Measurements from ENCODE around the gene ZNF837. TPM values are rescaled to one million over a fixed set of nuclear protein-coding genes. Genes with fewer than 3 reads are reported as not detected.
"Not testable (repeated sequence)": the region's sequence is repeated elsewhere in the genome, so short reads cannot be mapped to it uniquely, and the experiment has no call there.

Gene ZNF837
- polyA plus RNA-seq, 1 donor (not counting 4 experiments of a cell fraction or from before 2014, with no cell fraction given) = 0.29 TPM

DNA sequence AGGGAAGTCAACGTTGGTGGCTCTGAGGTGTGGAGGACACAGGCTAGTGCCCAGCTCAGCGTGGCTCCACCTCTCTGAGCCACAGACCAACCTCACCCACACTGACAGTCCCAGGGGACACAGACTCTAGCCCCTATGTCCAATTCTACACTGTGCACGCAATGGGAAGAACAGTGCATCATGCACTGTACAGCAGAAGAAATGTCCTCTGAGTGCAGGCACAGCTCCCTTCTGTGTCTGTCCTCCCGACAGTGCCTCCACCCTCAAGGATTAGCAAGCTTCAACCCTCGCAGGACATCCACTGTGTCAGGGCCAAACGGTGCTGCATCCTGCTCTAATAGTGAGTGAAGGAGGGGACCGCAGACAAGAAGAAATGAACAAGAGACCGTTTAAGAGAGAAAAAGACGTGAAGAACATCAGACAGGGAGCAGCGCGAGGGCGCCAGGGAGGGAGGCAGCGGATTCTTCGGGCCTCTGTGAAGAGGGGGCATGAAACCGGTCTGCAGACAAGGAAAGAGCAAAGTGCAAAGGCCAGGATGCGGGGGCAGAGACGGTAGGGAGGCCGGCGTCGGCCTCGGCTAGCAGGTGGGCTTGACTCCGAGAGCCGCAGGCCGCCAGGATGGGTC is 681 bp downstream of the ZNF837 start:
- H2AFZ ChIP-seq (ENCODE audit: control insufficient read depth, low read length) = peak overlapping the region; percentile 95
- H3K9me3 ChIP-seq (ENCODE audit: control insufficient read depth, low read depth, low read length) = no peaks in the 10 kb centered on the region
- no peaks in the 10 kb centered on the region for H3K27me3 ChIP-seq (ENCODE audit: control insufficient read depth, extremely low read depth, insufficient read depth, low read length)
- dilution Hi-C loops (cut with MboI; ENCODE audit: extremely low pct_ligation_motif_present, low sequenced_read_pairs) = no loop called here
- H4K20me1 ChIP-seq (ENCODE audit: control insufficient read depth, extremely low read depth, insufficient read depth, low read length) = no peaks in the 10 kb centered on the region
- peak overlapping the region; percentile 94 for H3K4me2 ChIP-seq (ENCODE audit: control insufficient read depth, extremely low read depth, insufficient read depth, low read depth, low read length)
- peak overlapping the region; percentile 75 for H3K9ac ChIP-seq (ENCODE audit: control insufficient read depth, extremely low read depth, insufficient read depth, low read length)
- peaks cover 13% of the 10 kb centered on the region for H3K4me1 ChIP-seq (ENCODE audit: control insufficient read depth, extremely low read depth, insufficient read depth, low read length)
- TF ChIP-seq, protein P1, sequence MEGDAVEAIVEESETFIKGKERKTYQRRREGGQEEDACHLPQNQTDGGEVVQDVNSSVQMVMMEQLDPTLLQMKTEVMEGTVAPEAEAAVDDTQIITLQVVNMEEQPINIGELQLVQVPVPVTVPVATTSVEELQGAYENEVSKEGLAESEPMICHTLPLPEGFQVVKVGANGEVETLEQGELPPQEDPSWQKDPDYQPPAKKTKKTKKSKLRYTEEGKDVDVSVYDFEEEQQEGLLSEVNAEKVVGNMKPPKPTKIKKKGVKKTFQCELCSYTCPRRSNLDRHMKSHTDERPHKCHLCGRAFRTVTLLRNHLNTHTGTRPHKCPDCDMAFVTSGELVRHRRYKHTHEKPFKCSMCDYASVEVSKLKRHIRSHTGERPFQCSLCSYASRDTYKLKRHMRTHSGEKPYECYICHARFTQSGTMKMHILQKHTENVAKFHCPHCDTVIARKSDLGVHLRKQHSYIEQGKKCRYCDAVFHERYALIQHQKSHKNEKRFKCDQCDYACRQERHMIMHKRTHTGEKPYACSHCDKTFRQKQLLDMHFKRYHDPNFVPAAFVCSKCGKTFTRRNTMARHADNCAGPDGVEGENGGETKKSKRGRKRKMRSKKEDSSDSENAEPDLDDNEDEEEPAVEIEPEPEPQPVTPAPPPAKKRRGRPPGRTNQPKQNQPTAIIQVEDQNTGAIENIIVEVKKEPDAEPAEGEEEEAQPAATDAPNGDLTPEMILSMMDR (optimal IDR thresholded peaks at IDR 0.05 in 1 of 3, IDR thresholded peaks at IDR 0.05 in 1 of 3, conservative IDR thresholded peaks at IDR 0.05 in 1 of 3; ENCODE audit: extremely low read depth in 1 of 3, insufficient read depth in 2 of 3, low read length in 3 of 3) = no peak
- TF ChIP-seq EZH2 (IDR thresholded peaks at IDR 0.05; ENCODE audit: low read length) = no peak
- peaks cover 13% of the 10 kb centered on the region for H3K79me2 ChIP-seq (ENCODE audit: control insufficient read depth, insufficient read depth, low read length)
- H3K4me3 ChIP-seq (ENCODE audit: control insufficient read depth in 2 of 3, extremely low read depth in 1 of 3, insufficient read depth in 2 of 3, low read depth in 1 of 3, low read length in 3 of 3) = peak overlapping the region; percentile 72 to 79 (median 73)
- DNase-seq (ENCODE audit: low read depth, low spot score) (no peak), FAIRE-seq (no peak)
- peak overlapping the region; percentile 72 for H3K27ac ChIP-seq (ENCODE audit: control insufficient read depth, insufficient read depth, low read length)
- H3K36me3 ChIP-seq (ENCODE audit: control insufficient read depth in 2 of 2, extremely low read depth in 1 of 2, insufficient read depth in 2 of 2, low read length in 2 of 2) = no peaks in the 10 kb centered on the region
- H3K9me1 ChIP-seq (ENCODE audit: control insufficient read depth, extremely low read depth, insufficient read depth, low read length) = no peaks in the 10 kb centered on the region

DNA sequence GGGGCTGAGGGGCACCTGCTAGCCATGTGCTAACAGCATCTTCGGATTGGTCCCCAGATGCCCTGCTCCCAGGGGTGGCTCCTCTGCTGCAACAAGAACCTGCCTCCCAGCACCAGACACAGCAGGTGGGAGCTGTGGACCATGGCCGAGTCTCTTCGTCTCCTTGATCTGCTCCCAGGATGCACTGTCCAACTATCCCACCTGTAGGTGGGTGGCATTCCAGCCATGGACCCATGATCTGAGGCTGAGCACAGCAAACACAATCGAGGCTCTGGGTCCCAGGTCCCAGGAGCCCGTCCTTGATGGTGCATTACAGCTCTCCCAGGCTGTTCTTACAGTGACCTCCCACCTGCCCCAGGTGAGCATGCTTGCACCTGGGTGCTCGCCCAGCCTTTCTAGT is 1.6 kb downstream of the ZNF837 start:
- Histone ChIP-seq H3K79me2 (ENCODE audit: control insufficient read depth, insufficient read depth, low read length) (peaks cover 13% of the 10 kb centered on the region), H4K20me1 (ENCODE audit: control insufficient read depth, extremely low read depth, insufficient read depth, low read length) (no peaks in the 10 kb centered on the region), H2AFZ (ENCODE audit: control insufficient read depth, low read length) (no peak overlapping the region), H3K27ac (ENCODE audit: control insufficient read depth, insufficient read depth, low read length) (no peak overlapping the region), H3K4me3 (ENCODE audit: control insufficient read depth in 2 of 3, extremely low read depth in 1 of 3, insufficient read depth in 2 of 3, low read depth in 1 of 3, low read length in 3 of 3) (no peak overlapping the region), H3K4me2 (ENCODE audit: control insufficient read depth, extremely low read depth, insufficient read depth, low read depth, low read length) (peak overlapping the region; percentile 94), H3K27me3 (ENCODE audit: control insufficient read depth, extremely low read depth, insufficient read depth, low read length) (no peaks in the 10 kb centered on the region), H3K4me1 (ENCODE audit: control insufficient read depth, extremely low read depth, insufficient read depth, low read length) (peaks cover 13% of the 10 kb centered on the region), H3K9me1 (ENCODE audit: control insufficient read depth, extremely low read depth, insufficient read depth, low read length) (no peaks in the 10 kb centered on the region), H3K9ac (ENCODE audit: control insufficient read depth, extremely low read depth, insufficient read depth, low read length) (no peak overlapping the region), H3K36me3 (ENCODE audit: control insufficient read depth in 2 of 2, extremely low read depth in 1 of 2, insufficient read depth in 2 of 2, low read length in 2 of 2) (no peaks in the 10 kb centered on the region), H3K9me3 (ENCODE audit: control insufficient read depth, low read depth, low read length) (no peaks in the 10 kb centered on the region)
- no peak for TF ChIP-seq EZH2 (IDR thresholded peaks at IDR 0.05; ENCODE audit: low read length)
- TF ChIP-seq, protein P1 (optimal IDR thresholded peaks at IDR 0.05 in 1 of 3, IDR thresholded peaks at IDR 0.05 in 1 of 3, conservative IDR thresholded peaks at IDR 0.05 in 1 of 3; ENCODE audit: extremely low read depth in 1 of 3, insufficient read depth in 2 of 3, low read length in 3 of 3) = no peak
- DNase-seq (ENCODE audit: low read depth, low spot score) (no peak), FAIRE-seq (no peak)
- dilution Hi-C loops (cut with MboI; ENCODE audit: extremely low pct_ligation_motif_present, low sequenced_read_pairs) = no loop called here

DNA sequence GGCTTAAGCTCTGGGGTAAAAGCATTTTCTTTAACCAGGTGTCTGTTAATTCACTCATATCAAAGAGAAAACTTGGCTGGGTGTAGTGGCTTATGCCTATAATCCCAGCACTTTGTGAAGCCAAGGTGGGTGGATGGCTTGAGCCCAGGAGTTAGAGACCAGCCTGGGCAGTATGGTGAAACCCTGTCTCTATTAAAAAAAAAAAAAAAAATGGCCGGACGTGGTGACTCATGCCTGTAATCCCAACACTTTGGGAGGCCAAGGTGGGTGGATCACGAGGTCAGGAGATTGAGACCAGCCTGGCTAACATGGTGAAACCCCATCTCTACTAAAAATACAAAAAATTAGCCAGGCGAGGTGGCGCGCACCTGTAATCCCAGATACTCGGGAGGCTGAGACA is 4.1 kb downstream of the ZNF837 start:
- H2AFZ ChIP-seq (ENCODE audit: control insufficient read depth, low read length); FAIRE-seq; H3K27me3 ChIP-seq (ENCODE audit: control insufficient read depth, extremely low read depth, insufficient read depth, low read length); H3K9me1 ChIP-seq (ENCODE audit: control insufficient read depth, extremely low read depth, insufficient read depth, low read length); H4K20me1 ChIP-seq (ENCODE audit: control insufficient read depth, extremely low read depth, insufficient read depth, low read length); dilution Hi-C loops (cut with MboI; ENCODE audit: extremely low pct_ligation_motif_present, low sequenced_read_pairs); H3K36me3 ChIP-seq (ENCODE audit: control insufficient read depth in 2 of 2, extremely low read depth in 1 of 2, insufficient read depth in 2 of 2, low read length in 2 of 2); H3K4me3 ChIP-seq (ENCODE audit: control insufficient read depth in 2 of 3, extremely low read depth in 1 of 3, insufficient read depth in 2 of 3, low read depth in 1 of 3, low read length in 3 of 3); H3K9ac ChIP-seq (ENCODE audit: control insufficient read depth, extremely low read depth, insufficient read depth, low read length); H3K4me1 ChIP-seq (ENCODE audit: control insufficient read depth, extremely low read depth, insufficient read depth, low read length); H3K79me2 ChIP-seq (ENCODE audit: control insufficient read depth, insufficient read depth, low read length); H3K27ac ChIP-seq (ENCODE audit: control insufficient read depth, insufficient read depth, low read length); DNase-seq (ENCODE audit: low read depth, low spot score); H3K9me3 ChIP-seq (ENCODE audit: control insufficient read depth, low read depth, low read length); H3K4me2 ChIP-seq (ENCODE audit: control insufficient read depth, extremely low read depth, insufficient read depth, low read depth, low read length): not testable (repeated sequence)
